Colonic mucosa (tissue), 4 donors: ENCODE data around the gene UBE2QL1. TPM values are rescaled to one million over a fixed set of nuclear protein-coding genes. Genes with fewer than 3 reads are reported as not detected.

Source experiments
- DNase-seq: peaks from one replicate; pipeline ENCODE4 v3.0.0-alpha.2; 2020
- H3K27ac ChIP-seq: fragments of 200-600 bp; one replicate; pipeline ENCODE4 v1.8.0; 2021
- H3K27me3 ChIP-seq: fragments of 200-600 bp; one replicate; pipeline ENCODE4 v1.8.0; 2021
- H3K36me3 ChIP-seq: fragments of 200-600 bp; one replicate; pipeline ENCODE4 v1.8.0; 2021
- H3K4me1 ChIP-seq: fragments of 200-600 bp; one replicate; pipeline ENCODE4 v1.8.0; 2021; ENCODE audit warnings: mild to moderate bottlenecking
- H3K4me3 ChIP-seq: fragments of 200-600 bp; one replicate; pipeline ENCODE4 v1.8.0; 2021
- H3K9ac ChIP-seq, 2 donors: one replicate each; pipeline ENCODE4 v1.7.0; 2013; ENCODE audit warnings: control low read depth in 2 of 2, low read depth in 2 of 2, low read length in 2 of 2
- H3K9me3 ChIP-seq: fragments of 200-600 bp; one replicate; pipeline ENCODE4 v1.8.0; 2021
- CTCF ChIP-seq: fragments of 200-600 bp; IDR thresholded peaks from one replicate; pipeline ENCODE4 v1.8.0; 2022; ENCODE audit warnings: antibody characterized with exemption, mild to moderate bottlenecking
- intact Hi-C: fragments of 100-400 bp; cut with DNase I; formaldehyde crosslinking; loops from one replicate; pipeline ENCODE4 v1.14.1; 2022
- total RNA-seq, 2 donors: library from RNA; stranded (reverse); fragmentation: NEBNext Ultra II Directional in 1 of 2; extraction: Animal tissue kit (Norgen Biotek cat#: 25700) in 1 of 2; gene quantifications; one replicate each; pipeline ENCODE4 v1.2.1, GENCODE V29; 2021
- donor health status: healthy.
- donor health status: DM: no; HTN: no; CAD: no.
- donor health status: DM: no; HTN: no; CAD: no.

UBE2QL1 gene
- total RNA-seq, 2 donors from 2014 or later: 0.12 to 0.35 TPM

- no peak overlapping the region for H3K27ac ChIP-seq
- H3K9me3 ChIP-seq: no peaks in the 10 kb centered on the region
- TF ChIP-seq CTCF: no peak
- H3K36me3 ChIP-seq: no peaks in the 10 kb centered on the region
- H3K4me1 ChIP-seq: no peaks in the 10 kb centered on the region
- H3K9ac ChIP-seq: no peak overlapping the region
- no peak for DNase-seq
- H3K27me3 ChIP-seq: no peaks in the 10 kb centered on the region
- intact Hi-C loops: no loop called here
- no peak overlapping the region for H3K4me3 ChIP-seq
Observed at GRCh38 chr5:6404129-6404528, 44.5 kb upstream of the UBE2QL1 start.

DNA sequence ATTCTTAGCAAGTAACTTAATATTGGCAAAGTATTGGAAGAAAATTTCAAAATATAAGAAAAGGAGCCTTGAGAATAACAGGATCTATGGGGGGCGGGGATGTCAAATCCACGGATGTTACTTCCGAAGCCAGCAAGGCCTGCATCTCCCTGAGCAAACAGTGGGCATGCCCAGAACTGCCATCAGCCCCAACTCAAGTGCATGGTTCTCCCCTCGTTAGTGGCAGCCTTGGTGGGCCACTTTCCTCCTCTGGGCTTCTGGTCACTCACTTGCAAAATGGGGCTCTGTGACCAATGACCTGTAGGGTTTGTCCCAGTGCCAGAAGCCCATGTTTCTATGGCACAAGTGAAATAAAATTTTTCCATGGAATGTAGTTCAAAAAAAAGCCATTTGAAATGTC, 43.1 kb upstream of the UBE2QL1 start:
- DNase-seq: no peak

GRCh38 chr5:6407558-6408259, 41.0 kb upstream of the UBE2QL1 start:
- Histone ChIP-seq H3K27me3 (no peaks in the 10 kb centered on the region), H3K9me3 (no peaks in the 10 kb centered on the region), H3K4me1 (no peaks in the 10 kb centered on the region), H3K36me3 (no peaks in the 10 kb centered on the region), H3K27ac (no peak overlapping the region), H3K9ac (no peak overlapping the region), H3K4me3 (no peak overlapping the region)
- DNase-seq: no peak
- intact Hi-C loops: no loop called here
- no peak for TF ChIP-seq CTCF

More for the DNA sequence above, 43.1 kb upstream of the UBE2QL1 start:
- Histone ChIP-seq H3K4me1 (no peaks in the 10 kb centered on the region), H3K27me3 (no peaks in the 10 kb centered on the region), H3K9me3 (no peaks in the 10 kb centered on the region), H3K27ac (no peak overlapping the region), H3K9ac (no peak overlapping the region), H3K4me3 (no peak overlapping the region), H3K36me3 (no peaks in the 10 kb centered on the region)
- intact Hi-C loops: no loop called here
- no peak for TF ChIP-seq CTCF

GRCh38 chr5:6408260-6408596, 40.4 kb upstream of the UBE2QL1 start:
- DNase-seq: no peak
- no peak for TF ChIP-seq CTCF
- intact Hi-C loops: no loop called here
- no peak overlapping the region for H3K4me3 ChIP-seq
- H3K9me3 ChIP-seq: no peaks in the 10 kb centered on the region
- H3K9ac ChIP-seq: no peak overlapping the region
- no peak overlapping the region for H3K27ac ChIP-seq
- H3K27me3 ChIP-seq: no peaks in the 10 kb centered on the region
- no peaks in the 10 kb centered on the region for H3K36me3 ChIP-seq
- no peaks in the 10 kb centered on the region for H3K4me1 ChIP-seq

- no peak overlapping the region for H3K27ac ChIP-seq
- DNase-seq: no peak
- no peak overlapping the region for H3K4me3 ChIP-seq
- H3K9ac ChIP-seq: no peak overlapping the region
- intact Hi-C loops: no loop called here
- TF ChIP-seq CTCF: no peak
- no peaks in the 10 kb centered on the region for H3K27me3 ChIP-seq
- H3K36me3 ChIP-seq: no peaks in the 10 kb centered on the region
- no peaks in the 10 kb centered on the region for H3K4me1 ChIP-seq
- no peaks in the 10 kb centered on the region for H3K9me3 ChIP-seq
Observed at GRCh38 chr5:6408627-6409446, 39.8 kb upstream of the UBE2QL1 start.
